Tibial nerve (tissue), 4 donors: ENCODE measurements around the gene ITPRIPL2.

Experiments
- CTCF ChIP-seq, 5 experiments: fragments of 200-600 bp in 3 of 5; fragments of 450-650 bp in 2 of 5; sonication (generic) in 3 of 5; IDR thresholded peaks; one replicate each; pipeline ENCODE4 v1.5.1; 2016 to 2019; ENCODE audit warnings: antibody characterized with exemption in 5 of 5, mild to moderate bottlenecking in 3 of 5, moderate library complexity in 2 of 5
- EP300 ChIP-seq, 2 donors: sonication (generic); formaldehyde crosslinking; IDR thresholded peaks; one replicate each; pipeline ENCODE4 v1.6.1; 2017; ENCODE audit warnings: antibody characterized with exemption in 2 of 2, mild to moderate bottlenecking in 1 of 2
- POLR2A ChIP-seq, 2 donors: fragments of 450-650 bp; IDR thresholded peaks; one replicate each; pipeline ENCODE4 v1.6.1; 2017; ENCODE audit warnings: antibody characterized with exemption in 2 of 2, mild to moderate bottlenecking in 2 of 2, moderate library complexity in 2 of 2

GRCh38 chr16:19105891-19106624 is 7.7 kb upstream of the ITPRIPL2 start:
- TF ChIP-seq CTCF (IDR thresholded peaks at IDR 0.05): no peak
- no peak for TF ChIP-seq POLR2A (IDR thresholded peaks at IDR 0.05)
- TF ChIP-seq EP300 (IDR thresholded peaks at IDR 0.05): no peak
